GM18498 (cell line): ENCODE data around the gene S100A1.
"Not testable (repeated sequence)": the region's sequence is repeated elsewhere in the genome, so short reads cannot be mapped to it uniquely, and the experiment has no call there.

Source experiments
- ATAC-seq: cut with Tn5 transposase; IDR thresholded peaks from one replicate; pipeline ENCODE4 v1.9.1; 2021; ENCODE audit warnings: mild to moderate bottlenecking, moderate library complexity; ENCODE audit not compliant: unreplicated experiment

Gene S100A1

DNA sequence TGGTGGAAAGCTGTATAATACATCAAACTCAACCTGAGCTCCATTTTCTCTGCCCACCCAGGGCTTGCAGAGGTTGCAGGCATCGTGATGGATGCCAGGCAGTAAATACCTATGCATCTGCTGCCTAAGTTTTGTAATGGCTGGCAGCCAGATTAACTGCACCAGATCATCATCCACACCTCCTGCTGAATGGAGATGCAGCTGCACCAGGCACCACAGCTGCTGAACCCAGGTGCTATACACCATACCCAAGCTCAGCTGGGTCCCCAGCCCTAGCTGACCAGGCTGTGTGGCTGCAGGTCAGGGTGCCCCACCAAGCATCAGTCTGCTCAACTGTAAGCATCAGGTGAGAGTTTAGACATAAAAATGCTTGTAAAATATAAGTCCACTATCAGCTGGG is 23.5 kb downstream of the S100A1 start:
- no peak for ATAC-seq

DNA sequence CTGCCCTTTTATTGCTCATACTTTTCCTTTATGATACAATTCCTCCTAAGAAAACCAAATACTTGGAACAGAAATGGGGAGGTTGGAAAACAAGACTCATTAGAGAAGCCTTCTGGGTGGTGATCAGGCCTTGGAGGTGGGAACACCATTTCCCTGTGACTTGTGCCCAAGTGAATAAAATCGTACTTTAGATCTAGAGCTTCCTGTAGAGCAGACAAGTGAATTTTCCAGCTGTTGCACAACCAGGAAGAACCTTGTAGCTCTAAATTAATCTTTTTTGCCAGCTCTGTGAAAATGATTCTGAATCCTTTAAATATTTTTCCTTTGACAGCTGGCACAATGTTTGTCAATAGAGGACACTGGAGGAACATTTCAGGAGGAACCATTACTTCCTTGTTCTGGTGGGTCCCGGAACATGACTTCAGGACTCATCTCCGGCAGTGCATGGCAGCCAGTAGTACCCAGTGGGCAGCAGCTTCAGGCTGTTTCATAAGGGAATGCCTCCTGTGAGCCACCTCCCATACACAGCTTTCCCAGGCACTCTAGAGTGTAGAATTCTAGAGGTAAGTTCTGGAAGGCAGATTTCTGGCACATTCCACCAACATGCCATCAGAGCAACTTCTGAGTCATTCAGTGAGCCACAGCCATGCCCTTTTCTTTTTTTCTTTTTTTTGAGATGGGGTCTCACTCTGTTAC is 24.7 kb downstream of the S100A1 start:
- no peak for ATAC-seq

DNA sequence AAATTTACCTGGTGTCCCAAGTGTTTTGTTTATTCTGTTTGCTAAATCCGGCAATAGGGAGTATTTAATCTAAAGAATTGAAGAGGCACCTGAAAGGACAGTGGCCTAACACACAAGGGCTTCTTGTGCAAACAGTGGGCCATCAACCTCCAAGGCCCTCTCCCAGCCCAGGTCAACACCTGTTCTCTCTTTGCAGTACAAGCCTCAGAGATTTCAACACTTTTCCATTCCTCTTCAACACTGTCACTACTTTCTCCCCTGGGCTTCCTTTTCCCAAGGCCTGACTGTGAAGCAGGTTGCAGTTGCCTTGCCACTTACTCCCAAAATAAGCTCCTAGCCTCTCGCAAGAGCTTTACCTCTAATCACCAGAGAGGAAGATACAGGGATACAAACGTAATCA is 27.1 kb downstream of the S100A1 start:
- ATAC-seq, result no peak

DNA sequence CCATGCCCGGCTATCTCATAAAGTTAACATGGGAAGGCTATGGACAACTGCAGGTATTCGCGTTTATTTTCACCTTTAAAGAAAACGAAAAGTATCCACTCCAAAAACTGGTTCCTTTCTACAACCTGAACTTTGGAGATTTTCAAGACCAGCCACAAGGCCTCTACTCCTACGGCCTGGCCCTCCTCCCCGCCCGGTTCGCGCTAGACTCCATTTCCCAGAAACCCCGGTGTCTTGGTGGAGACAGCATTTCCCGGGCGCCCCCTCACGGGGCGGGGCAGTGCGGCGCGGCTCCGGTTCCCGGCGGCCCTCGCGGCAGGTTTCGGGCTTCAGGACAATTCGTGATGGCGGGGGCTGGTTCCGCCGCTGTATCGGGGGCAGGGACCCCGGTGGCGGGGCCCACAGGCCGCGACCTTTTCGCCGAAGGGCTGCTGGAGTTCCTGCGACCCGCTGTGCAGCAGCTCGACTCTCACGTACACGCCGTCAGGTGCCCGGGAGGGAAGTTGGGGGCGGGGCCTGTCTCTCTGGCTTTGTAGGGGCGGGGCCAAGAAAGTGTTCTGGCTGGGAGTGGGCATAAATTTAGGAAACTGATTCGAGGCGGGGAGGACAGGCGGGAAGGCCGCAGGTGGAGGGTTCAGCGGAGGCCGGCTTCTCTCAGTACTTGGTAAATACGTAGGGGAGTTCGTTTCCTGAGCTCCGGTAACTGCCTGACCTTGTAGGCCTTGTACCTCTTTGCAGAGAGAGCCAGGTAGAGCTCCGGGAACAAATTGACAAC is 30.4 kb downstream of the S100A1 start, which contains the start of gene SNAPIN:
TSS of gene SNAPIN (plus strand) at position 304 of the 775 bp plus-strand sequence. CDS start at position 345, 41 bp downstream.
- ATAC-seq, result peak; percentile 89

DNA sequence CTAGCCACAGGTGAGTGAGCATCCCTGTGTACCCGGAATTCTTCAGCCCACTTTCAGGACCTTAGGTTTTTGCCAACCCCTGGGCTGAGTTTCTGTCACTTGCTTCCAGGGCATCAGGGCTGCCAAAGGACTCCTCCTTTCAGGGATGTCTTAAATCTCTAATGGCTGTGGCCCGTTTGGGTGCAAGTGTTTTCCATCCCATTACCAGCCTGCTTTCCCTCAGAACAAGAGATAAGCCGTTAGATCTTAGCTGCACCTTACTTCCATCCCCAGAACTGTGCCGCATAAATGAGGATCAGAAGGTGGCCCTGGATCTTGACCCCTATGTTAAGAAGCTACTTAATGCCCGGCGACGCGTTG is 30.9 kb downstream of the S100A1 start:
- ATAC-seq, result peak; percentile 5

DNA sequence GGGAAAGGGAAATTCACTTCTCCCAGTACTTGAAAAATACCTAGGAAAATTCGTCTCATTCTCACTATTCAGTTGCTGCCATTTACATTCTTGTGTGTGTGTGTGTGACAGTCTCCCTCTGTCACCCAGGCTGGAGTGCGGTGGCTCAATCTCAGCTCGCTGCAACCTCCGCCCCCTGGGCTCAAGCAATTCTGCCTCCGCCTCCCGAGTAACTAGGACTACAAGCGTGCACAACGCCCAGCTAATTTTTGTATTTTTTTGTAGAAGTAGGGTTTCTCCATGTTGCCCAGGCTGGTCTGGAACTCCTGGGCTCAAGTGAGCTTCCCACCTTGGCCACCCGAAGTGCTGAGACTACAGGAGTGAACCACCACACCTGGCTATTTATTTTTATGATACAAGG is 31.4 kb downstream of the S100A1 start:
- ATAC-seq, result no peak

DNA sequence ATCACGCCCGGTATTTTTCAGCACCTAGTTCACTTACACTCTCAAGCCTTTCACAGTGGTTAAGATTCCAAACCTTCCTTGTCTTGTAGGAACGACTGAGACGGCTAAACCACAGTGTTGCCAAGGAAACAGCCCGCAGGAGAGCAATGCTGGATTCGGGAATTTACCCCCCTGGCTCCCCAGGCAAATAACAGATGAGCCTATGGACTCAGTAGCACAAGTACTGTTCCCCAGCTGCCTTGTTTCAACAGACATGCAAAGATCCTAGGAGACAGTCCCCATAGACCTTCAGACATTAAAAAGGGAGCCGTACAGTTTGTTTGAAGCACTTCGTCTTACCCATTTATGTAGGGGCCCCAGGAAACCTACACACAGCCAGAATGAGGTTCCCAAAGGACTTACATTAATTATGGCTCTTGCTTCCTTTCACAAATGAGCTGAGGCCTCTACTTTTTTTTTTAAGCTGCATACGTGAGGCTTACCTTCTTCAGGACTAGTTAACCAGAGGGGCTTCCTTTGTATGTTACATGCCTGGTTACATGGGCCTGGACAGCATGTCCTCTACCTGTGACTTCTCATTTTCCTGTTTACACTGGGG is 33.0 kb downstream of the S100A1 start:
- no peak for ATAC-seq

DNA sequence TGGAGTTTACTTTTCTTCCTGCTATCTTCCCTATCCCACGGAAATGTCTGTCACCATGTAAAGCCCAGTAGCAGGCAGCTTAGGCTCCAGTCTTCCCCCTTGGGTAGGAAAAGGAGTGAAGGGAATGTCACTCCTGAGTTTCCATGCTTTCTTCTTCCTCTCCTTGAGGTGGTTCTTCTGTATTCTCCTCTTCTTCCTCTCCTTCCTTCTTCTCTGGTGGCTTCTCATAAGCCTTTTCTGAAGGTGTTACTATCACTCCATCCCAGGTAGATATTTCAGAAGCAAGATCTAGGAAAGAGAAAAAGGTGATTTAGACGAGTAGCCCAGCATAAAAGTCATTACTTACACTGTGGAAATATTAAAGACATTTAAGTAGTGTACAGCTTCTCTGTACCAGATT is 34.0 kb downstream of the S100A1 start:
- ATAC-seq, result no peak

DNA sequence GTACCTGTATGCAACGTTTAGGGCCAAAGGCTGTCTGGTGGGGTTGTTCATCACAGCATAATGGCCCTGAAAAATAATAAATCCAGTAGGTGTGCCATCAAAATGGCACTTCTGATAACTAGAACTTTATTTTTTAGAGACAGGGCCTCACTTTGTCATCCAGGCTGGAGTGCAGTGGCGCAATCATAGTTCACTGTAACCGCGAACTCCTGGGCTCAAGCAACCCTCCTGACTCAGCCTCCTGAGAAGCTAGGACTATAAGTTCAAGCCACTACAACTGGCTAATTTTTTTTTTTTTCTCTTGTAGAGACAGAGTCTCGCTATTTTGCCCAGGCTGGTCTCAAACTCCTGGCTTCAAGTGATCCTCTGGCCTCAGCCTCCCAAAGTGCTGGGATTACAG is 35.0 kb downstream of the S100A1 start:
- no peak for ATAC-seq

DNA sequence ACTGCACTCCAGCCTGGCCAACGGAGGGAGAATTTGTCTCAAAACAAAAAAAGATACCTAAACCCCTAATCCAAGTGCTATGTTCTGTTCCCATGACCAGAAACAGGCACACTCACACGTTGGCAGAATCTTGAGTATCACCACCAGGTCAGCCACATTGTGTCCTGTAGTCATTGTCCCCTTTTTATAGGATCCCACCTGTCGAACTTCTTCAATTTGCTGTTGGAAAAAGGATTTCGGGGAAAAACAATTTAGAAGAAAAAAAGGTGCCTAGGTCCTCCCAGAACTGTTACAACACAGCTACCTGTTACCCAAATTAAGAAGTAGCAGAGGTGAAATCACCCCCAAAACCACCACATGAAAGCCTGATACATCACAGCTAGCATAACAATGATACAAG is 39.2 kb downstream of the S100A1 start:
- no peak for ATAC-seq

DNA sequence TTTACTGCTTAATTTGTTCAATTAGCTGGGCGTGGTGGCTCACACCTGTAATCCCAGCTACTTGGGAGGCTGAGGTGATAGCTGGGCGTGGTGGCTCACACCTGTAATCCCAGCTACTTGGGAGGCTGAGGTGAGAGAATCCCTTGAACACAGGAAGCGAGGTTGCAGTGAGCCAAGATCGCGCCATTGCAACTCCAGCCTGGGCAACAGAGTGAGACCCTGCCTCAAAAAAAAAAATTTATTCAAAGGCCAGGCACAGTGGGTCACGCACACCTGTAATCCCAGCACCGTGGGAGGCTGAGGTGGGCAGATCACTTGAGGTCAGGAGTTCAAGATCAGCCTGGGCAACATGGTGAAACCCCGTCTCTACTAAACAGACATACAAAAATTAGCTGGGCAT is 40.4 kb downstream of the S100A1 start:
- ATAC-seq, result not testable (repeated sequence)

DNA sequence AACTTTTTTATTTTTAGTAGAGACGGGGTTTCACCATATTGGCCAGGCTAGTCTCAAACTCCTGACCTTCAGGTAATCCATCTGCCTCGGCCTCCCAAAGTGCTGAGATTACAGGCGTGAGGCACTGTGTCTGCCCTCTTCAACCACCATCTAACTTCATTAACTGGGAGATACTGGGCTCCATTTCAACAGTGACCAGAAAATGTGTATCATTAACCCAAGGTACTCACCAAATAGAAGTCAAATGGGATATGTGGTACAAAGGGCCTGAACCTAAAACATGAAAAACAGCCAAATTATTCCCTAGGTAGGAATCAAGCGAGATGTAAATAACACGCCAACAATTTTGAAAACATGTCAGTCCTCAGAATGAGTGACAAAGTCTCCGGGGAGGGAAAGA is 41.4 kb downstream of the S100A1 start:
- no peak for ATAC-seq

DNA sequence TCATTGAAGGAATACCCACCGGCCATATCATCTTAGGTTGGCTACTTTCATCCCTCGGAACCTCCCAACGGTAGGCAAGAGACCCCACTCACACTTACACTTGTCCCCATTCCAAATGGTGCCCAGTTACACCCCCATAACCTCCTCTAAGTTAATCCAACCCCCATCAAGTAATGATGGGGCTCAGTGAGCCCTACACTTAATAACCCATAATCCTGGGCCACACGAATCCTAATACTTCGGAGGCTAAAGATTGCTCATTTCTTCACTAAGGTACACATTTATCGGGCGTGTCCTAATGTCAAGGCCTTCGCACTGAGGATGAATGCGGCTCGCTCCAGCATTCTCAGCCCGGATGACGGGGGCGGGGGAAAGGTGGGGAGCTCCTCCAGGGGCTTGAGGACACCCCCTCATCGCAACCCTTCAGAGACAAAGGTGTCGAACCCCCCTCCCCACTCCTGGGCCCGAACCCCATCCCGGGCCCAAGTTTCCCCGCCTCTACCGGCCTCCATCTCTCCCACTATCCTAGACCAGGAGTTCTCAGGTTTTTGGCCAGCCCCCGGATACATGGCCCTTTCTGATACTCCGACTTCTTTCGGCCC is 42.1 kb downstream of the S100A1 start:
- ATAC-seq, result no peak

DNA sequence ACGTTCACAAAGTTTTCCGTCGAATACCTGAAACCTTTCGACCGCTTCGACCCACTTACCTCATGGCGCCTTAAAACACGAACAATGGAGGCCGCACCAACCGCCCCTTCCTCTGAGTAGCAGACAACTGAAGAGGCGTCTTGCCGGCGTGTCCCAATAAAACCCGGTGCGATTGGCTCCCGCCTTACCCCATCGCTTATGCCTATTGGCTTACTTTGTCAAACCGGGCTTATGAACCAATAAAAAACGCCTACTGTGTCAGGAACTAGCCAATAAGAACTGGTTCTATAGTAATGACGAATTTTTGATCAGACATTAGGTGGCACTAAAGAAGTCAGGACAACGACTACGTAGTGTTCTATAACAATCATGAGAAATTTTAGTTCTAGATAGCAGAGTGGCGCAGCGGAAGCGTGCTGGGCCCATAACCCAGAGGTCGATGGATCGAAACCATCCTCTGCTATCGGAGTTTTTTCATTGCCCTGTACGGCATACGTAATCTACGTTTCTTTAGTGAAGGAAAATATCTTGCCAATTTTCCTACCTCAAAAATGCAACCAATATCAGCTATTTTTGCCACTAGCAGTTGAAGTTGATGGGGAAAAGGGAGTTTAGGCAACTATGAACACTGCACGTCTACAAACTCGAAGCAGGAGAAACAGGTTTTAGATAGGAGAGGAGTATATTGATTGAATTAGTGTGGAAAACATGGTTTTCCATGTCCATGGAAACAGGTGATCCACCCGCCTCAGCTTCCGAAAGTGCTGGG is 42.8 kb downstream of the S100A1 start, which contains the start of gene ILF2:
TSS of gene ILF2 (minus strand) at position 135 of the 769 bp plus-strand sequence. CDS start at position 64, 71 bp downstream.
- peak; percentile 93 for ATAC-seq

DNA sequence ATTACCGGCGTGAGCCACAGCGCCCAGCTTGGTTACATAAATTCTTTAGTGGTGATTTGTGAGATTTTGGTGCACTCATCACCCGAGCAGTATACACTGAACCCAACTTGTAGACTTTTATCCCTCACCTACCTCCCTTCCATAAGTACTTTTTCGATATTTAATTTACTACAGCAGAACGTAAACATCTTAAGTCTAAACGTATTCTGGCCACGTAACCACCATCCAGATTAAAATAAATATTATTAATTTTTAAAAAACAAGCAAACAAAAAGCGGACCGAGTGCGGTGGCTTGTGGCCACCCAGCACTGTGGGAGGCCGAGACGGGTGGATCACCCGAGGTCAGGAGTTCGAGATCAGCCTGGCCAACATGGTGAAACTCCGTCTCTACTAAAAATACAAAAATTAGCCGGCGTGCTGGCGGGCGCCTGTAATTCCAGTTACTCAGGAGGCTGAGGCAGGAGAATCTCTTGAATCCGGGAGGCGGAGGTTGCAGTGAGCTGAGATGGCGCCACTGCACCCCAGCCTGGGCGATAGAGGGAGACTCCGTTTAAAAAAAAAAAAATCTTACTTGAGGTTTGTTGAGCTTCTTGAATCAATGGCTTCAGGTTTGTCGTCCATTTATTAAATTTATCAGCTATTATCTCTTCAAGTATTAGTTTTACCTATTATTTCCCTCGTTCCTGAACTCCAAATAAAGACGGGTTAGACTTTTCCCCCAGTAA is 43.6 kb downstream of the S100A1 start:
- peak; percentile 18 for ATAC-seq

DNA sequence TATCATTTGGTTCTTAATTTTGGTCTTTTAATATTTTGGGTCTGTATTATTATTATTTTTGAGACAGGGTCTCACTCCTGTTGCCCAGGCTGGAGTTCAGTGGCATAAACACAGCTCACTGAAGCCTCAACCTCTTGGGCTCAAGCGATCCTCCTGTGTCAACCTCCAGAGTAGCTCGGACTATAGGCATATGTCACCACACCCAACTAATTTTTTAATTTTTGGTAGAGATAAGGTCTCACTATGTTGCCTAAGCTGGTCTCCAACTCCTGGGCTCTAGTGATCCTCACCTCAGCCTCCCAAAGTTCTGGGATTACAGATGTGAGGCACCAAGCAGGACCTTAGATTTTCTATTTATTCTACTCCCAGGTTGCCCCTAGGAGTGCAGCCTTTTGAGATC is 45.3 kb downstream of the S100A1 start:
- ATAC-seq, result no peak

DNA sequence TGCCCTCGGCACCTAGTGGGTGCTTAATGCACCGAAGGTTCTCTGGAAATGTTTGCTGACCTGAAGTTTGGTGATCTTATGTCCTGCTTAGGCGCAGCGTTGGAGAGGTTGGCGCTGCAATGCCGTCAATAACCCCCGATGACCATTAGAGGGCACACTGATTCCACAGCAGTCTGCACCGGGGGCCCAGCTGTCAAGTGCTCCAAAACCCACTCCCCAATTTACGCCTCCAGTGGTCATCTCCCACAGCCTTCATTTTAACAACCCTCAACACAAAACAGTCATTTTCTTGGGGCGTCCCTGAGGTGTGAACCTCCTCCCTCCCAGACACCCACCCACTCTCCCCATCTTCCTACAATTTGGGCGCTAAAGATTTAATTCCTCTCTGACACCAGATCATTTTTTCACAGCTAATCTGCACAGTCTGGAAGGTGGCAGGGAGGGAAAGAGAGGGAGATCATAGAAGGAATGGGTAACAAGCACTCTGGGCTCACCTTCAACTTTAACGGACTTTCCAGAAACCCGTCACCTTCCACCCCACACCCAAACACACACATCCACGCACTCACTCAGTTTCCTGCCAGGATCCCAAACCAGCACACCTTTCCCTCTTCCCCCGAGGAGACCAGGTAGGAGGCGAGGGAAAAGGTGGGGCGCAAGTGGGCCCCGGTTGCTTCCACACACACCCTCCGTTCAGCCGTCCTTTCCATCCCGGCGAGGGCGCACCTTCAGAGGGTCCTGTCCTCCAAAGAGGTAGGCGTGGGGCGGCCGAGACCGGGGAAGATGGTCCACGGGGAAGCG is 49.7 kb downstream of the S100A1 start:
- no peak for ATAC-seq

DNA sequence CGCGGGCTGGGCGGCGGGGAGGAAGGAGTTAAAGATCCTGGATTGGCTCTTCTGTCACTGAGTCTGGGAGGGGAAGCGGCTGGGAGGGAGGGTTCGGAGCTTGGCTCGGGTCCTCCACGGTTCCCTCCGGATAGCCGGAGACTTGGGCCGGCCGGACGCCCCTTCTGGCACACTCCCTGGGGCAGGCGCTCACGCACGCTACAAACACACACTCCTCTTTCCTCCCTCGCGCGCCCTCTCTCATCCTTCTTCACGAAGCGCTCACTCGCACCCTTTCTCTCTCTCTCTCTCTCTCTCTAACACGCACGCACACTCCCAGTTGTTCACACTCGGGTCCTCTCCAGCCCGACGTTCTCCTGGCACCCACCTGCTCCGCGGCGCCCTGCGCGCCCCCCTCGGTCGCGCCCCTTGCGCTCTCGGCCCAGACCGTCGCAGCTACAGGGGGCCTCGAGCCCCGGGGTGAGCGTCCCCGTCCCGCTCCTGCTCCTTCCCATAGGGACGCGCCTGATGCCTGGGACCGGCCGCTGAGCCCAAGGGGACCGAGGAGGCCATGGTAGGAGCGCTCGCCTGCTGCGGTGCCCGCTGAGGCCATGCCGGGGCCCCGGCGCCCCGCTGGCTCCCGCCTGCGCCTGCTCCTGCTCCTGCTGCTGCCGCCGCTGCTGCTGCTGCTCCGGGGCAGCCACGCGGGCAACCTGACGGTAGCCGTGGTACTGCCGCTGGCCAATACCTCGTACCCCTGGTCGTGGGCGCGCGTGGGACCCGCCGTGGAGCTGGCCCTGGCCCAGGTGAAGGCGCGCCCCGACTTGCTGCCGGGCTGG is 50.5 kb downstream of the S100A1 start, which contains the start of gene NPR1:
TSS of gene NPR1 (plus strand) at position 170 of the 818 bp plus-strand sequence. CDS start at position 591, 421 bp downstream.
- ATAC-seq, result no peak
